H1 (cell line): Measurements from ENCODE around the gene HOXC5. TPM values are rescaled to one million over a fixed set of nuclear protein-coding genes. Genes with fewer than 3 reads are reported as not detected.

Experiments
- ASH2L ChIP-seq: fragments of 200-600, 300-600 bp; sonication (generic); IDR thresholded peaks from one replicate; pipeline ENCODE4 v1.7.1; 2017; ENCODE audit warnings: low read length
- BACH1 ChIP-seq: IDR thresholded peaks from 2 replicates; pipeline ENCODE4 v1.6.1; 2012; ENCODE audit warnings: low read length, improper control_type of control experiment
- CBX5 ChIP-seq: fragments of 300-800, 300-1000 bp; sonication (generic); IDR thresholded peaks from 2 replicates; pipeline ENCODE4 v1.7.1; 2016; ENCODE audit warnings: antibody characterized with exemption, low read length, low read depth
- CHD7 ChIP-seq: fragments of 300-600 bp; sonication (generic); IDR thresholded peaks from 2 replicates; pipeline ENCODE4 v1.7.1; 2012; ENCODE audit warnings: low read length, moderate library complexity, mild to moderate bottlenecking, inconsistent platforms; ENCODE audit not compliant: insufficient replicate concordance
- JUN ChIP-seq: IDR thresholded peaks from 2 replicates; pipeline ENCODE4 v1.6.1; 2011; ENCODE audit warnings: low read depth, mild to moderate bottlenecking, improper control_type of control experiment, low read length
- JUND ChIP-seq: IDR thresholded peaks from 2 replicates; pipeline ENCODE4 v1.6.1; 2011; ENCODE audit warnings: mild to moderate bottlenecking, improper control_type of control experiment, low read length
- KDM4A ChIP-seq: IDR thresholded peaks from one replicate; pipeline ENCODE4 v1.7.1; 2012; ENCODE audit warnings: low read depth, mild to moderate bottlenecking, moderate library complexity, low read length, inconsistent platforms; ENCODE audit not compliant: severe bottlenecking
- NANOG ChIP-seq: IDR thresholded peaks from 2 replicates; pipeline ENCODE4 v1.6.1; 2011; ENCODE audit warnings: low read length, low read depth, mild to moderate bottlenecking, inconsistent platforms; ENCODE audit not compliant: insufficient read depth, poor library complexity, severe bottlenecking
- PHF8 ChIP-seq: fragments of 200-600 bp; sonication (generic); conservative IDR thresholded peaks from 2 replicates; pipeline ENCODE4 v1.7.1; 2012; ENCODE audit warnings: low read depth, mild to moderate bottlenecking, inconsistent platforms, low read length, moderate library complexity
- SIRT6 ChIP-seq: IDR thresholded peaks from one replicate; pipeline ENCODE4 v1.7.1; 2012; ENCODE audit warnings: low read length, inconsistent platforms
- SP2 ChIP-seq: IDR thresholded peaks from 2 replicates; pipeline ENCODE4 v1.6.1; 2012; ENCODE audit warnings: mild to moderate bottlenecking, low read length, inconsistent platforms
- polyA plus RNA-seq, 7 experiments: library from polyadenylated mRNA; depleted of rRNA in 3 of 7; stranded (reverse) in 5 of 7; unstranded in 2 of 7; fragments of >200 nt in 5 of 7; fragments of 200-250 nt in 2 of 7; gene quantifications; 1 replicate in 5 of 7; 2 replicates in 1 of 7; 4 replicates in 1 of 7; pipeline versions ENCODE4 v1.2.1 to v1.2.3, GENCODE V29; 2011 to 2013; ENCODE audit warnings: missing spikeins in 2 of 7, mixed read lengths in 2 of 7
- total RNA-seq: library from RNA; stranded (reverse); fragmentation: NEBNext Ultra II Directional; extraction: Animal tissue kit (Norgen Biotek cat#: 25700); gene quantifications from 2 replicates; pipeline ENCODE4 v1.2.1, GENCODE V29; 2021

HOXC5 gene
- total and polyA plus RNA-seq, 2 of the 8 experiments (the other 6 are each of a cell fraction or from before 2014, with no cell fraction given), result not detected

DNA sequence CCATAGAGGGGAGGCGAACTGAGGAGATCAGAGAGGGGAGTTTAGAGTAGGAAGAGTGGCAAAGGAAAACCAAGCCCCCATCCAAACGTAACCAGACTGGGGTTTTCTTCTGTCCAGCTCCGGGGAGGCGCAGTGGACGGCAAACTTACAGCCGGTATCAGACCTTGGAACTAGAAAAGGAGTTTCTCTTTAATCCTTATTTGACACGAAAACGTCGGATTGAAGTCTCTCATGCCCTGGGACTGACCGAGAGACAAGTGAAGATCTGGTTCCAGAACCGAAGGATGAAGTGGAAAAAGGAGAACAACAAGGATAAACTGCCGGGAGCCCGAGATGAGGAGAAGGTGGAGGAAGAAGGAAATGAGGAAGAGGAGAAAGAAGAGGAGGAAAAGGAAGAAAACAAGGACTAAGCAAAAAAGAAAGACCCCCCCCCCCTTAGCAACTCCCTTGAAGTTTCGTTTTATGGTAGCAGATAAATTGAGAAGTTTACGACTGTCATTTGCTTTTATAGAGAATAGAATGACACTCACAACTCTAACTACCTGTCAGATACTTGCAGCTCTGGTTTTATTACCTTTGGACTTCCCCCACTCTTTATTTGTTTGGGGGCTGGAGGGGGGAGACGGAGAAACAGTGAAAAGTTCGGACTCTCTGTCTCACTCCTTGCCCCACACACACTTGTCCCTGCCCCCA, 21.7 kb upstream of the HOXC5 start (continued):
- no peak for TF ChIP-seq CHD7
- no peak for TF ChIP-seq KDM4A
- no peak for TF ChIP-seq BACH1
- no peak for TF ChIP-seq JUN
- no peak for TF ChIP-seq CBX5
- no peak for TF ChIP-seq PHF8
- TF ChIP-seq JUND, result no peak
- no peak for TF ChIP-seq SP2
- no peak for TF ChIP-seq SIRT6
- TF ChIP-seq NANOG, result no peak
- TF ChIP-seq ASH2L, result peak; percentile 5
